GM21717 (cell line): ENCODE measurements around the gene NFATC4.
A peak's percentile ranks its signal among the peaks of the same experiment; 100 is the strongest.
"Not testable (repeated sequence)": the region's sequence is repeated elsewhere in the genome, so short reads cannot be mapped to it uniquely, and the experiment has no call there.

ENCODE experiments used
- ATAC-seq: cut with Tn5 transposase; IDR thresholded peaks from one replicate; pipeline ENCODE4 v1.9.1; 2021; ENCODE audit warnings: mild to moderate bottlenecking, moderate library complexity; ENCODE audit not compliant: unreplicated experiment

NFATC4 gene

DNA sequence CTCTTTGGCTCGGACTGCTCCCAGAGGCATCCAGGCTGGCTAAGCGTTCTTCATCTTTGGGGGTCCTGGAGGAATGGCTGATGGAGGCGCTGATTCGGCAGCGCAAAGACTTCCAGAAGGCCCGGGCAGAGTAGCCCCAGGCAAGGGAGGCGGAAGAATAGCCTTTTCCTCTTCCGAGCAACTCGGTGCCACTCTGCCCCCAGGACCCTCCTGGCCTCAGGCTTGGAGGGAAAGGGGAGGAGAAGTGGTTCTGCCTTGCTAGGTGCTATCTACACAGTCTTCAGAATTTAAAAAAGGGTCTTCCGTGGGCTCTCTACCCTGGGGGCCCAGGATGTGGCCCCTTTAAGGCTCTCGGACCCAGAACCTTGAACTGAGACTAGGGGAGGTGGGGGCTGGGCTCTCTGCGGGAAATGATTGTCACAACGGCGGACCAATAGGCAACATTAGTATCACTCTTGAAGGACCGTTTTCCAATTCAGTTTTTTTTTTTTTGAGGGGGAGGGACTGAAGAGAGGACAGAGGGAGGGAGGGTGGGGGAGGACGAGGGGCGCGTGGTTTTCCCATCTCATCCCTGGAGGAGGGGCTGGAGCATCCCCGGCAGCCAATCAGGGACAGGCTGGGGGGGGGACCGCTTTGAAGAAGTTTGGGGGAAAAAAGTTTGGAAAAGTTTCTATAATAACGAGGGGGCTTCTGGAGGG, at the start of gene NFATC4:
Gene NFATC4 (plus strand): TSS at position 671 of the 698 bp plus-strand sequence. CDS start 157 bp downstream, outside the sequence.
- ATAC-seq, result no peak

DNA sequence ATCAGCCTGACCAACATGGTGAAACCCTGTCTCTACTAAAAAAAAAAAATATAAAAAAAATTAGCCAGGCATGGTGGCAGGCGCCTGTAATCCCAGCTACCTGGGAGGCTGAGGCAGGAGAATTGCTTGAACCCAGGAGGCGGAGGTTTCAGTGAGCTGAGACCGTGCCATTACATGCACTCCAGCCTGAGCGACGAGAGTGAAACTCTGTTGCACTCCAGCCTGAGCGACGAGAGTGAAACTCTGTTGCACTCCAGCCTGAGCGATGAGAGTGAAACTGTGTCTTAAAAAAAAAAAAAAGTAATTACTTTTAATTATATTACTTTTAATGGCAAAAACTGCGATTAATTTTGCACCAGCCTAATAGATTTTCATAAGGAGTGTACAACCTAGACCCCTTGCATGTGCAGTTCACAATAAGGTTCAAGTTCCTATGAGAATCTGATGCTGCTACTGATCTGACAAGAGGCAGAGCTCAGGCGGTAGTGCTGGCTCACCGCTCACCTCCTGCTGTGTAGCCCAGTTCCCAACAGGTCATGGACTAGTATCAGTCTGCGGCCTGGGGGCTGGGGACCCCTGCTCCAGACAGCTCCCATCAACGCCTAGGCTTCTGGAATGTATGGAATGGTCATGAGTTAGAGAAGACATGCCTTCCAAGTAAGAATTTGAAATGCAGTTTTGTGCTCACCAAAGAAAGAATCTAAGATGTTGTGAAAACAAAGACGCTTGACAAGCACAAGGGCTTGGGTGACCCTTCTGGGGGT, 46.6 kb upstream of the NFATC4 start:
- ATAC-seq, result no peak

DNA sequence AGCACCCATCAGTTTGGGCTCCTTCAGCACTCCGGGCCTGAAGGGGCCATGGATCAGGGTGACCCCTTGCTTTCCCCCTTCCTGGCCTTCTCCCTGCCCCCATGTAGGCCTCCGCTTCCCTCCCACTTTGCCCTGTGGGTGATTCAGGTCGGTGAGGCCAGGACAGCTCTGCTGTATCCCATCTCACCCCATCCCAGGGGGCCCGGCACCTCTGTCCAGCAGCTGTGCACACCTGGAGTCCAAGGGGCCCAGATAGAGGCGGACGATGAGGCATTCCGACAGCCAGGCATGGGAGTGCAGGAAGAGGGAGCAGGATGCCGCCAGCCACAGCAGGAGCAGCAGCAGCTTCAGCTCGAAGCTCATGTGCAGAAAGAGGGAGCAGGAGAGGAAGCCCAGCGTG, 45.3 kb upstream of the NFATC4 start:
- ATAC-seq, result no peak

DNA sequence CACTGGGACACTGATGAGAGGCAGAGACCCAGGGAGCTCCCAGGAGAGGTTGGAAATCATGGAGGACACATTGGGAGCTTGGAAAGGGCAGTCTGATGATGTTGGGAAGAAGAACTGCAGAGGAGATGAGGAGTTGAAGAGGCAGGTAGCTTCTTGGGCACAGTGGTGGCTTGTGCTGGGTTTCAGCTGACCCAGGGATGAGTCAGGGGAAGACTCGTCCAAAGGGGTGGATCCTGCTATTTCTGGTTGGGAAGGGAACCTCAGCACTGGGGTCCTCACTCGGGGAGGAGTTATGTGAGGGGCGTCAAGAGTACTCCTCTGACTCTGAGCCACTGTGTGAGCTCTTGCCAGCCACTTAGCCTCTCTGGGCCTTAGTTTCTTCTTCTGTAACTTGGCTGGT, 44.6 kb upstream of the NFATC4 start:
- ATAC-seq, result no peak

DNA sequence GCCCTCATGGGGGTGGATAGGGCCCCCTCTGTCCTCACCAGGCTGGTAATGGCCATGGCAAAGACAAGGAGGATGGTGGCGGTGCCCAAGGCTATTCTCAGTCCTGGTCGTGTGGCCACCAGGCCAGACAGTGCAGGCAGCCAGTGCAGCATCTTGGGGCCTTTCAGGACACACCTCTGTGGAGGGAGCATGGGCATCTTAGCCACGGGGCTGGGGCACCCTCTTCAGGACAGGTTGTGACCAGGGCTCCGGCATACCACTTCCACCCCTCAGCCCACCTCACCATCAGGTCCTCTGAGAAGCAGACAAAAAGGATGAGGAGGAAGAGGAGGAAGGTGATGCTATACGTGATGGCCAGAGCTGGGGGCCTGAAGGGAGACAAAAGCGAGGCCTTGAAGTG, 44.0 kb upstream of the NFATC4 start:
- ATAC-seq, result no peak

DNA sequence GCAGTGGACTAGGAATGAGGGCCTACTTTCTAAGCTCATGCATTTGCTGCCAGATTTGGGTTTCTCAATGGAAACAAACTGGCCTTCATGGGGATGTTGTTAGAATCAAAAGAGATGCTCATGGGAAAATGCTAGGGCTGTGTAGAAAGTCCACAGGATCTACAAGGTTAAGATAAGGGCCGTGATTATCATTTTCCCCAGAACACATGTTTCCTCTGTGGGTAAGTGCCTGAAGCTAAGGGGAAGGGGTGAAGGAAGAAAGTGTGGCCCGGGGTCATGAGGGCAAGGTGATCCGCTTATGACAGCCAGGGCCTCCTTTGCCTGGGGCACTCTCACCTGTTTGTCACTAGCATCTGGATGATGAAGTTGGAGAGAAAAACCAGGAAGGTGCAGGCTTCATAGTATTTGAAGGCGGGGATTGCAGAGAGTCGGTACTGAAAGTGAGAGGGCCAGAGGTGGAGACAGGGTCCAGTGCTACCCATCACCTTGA, 42.9 kb upstream of the NFATC4 start:
- no peak for ATAC-seq

DNA sequence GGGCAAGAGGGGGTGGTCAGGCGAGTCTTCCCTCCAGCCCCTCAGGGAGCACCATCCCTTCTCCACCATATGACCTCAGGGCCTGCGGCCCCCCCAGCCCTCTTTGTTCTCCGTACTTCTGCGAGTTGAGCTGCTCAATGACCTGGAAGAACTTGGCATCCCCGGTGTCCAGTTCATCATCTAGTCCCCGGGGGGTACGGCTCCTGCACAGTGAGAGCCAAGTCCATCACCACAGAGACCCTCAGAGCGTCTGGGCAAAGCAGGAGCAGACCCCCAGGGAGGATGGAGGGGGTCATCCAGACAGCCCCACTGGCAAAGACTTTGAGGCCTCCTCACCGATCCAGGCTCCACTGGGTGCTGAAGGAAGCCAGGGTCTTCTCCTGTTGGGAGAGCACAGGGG, 42.0 kb upstream of the NFATC4 start:
- no peak for ATAC-seq

DNA sequence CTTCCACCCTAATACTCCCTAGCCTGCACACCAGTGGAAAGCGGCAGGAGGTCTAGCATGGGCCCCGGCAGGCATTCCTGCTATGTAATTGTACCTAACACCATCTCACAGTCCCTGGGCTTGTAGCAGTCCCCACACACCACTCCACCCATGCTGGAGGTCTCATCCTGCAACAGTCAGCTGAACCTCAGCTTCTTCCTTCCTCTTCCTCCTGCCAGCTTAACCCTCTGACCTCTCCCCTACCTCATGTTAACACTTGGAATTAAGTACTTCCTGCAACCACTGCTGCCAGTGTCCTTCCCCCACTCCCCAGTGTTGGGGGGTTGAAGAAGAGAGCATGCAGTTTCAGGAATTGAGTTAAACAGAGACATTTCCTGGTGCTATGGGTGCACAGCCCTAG, 40.7 kb upstream of the NFATC4 start:
- no peak for ATAC-seq

DNA sequence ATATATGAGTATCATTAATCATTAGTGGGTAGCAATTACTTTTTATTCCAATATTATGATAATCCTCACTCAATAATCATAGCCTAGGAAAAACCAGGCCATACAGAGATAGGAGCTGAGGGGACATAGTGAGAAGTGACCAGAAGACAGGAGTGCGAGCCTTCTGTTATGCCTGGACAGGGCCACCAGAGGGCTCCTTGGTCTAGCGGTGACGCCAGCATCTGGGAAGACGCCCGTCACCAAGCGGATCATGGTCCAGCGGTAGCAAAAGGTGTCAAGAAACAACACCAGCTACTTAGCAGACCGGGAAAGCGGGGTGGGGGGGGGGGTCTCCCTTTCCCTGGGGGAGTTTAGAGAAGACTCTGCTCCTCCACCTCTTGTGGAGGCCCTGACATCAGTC, 40.1 kb upstream of the NFATC4 start:
- not testable (repeated sequence) for ATAC-seq

DNA sequence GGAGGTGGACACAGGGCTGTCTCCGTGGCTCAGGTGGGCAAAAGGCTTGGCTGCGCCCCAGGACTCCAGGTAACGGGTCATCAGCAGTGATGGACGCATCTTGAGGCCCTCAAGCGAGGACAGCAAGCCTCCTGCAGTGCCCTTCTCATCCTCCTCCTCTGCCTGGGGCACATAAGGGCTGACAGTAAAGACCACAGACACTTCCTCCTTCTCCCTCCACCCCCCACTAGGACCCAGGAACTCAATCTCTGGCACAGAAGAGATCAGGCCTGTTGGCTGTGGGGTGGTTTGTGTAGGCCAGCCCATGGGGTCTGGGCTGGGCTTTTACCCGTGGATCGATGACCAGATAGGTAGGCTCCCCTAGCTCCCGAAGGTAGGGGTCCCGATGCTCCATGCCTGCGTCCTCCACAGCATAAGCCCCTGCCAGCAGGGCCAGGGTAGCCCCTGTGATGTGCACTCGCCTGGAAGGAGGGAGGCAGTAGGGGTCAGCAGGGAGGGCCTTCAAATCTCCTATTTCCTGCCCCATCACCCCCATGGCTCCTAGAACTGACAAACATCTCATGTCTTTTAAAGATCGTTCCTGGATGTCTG, 38.8 kb upstream of the NFATC4 start:
- no peak for ATAC-seq

DNA sequence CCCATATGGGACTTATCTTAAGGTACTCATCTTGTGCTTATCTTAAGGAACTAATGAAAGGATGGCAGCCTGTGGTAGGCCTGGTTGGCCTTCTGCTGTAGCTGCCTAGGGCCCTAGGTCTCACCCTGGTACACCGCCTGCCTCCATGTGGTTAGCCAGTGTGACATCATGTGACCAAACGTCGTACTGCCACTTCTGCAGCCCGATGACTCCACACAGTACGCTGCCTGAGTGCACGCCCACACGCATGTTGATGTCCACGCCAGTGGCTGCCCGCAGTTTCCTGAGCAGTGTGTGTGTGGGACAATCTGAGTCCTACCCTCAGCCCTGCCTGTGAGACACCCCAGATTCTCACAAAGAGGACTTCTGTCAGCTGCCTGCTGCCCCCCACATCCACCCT, 38.2 kb upstream of the NFATC4 start:
- no peak for ATAC-seq

DNA sequence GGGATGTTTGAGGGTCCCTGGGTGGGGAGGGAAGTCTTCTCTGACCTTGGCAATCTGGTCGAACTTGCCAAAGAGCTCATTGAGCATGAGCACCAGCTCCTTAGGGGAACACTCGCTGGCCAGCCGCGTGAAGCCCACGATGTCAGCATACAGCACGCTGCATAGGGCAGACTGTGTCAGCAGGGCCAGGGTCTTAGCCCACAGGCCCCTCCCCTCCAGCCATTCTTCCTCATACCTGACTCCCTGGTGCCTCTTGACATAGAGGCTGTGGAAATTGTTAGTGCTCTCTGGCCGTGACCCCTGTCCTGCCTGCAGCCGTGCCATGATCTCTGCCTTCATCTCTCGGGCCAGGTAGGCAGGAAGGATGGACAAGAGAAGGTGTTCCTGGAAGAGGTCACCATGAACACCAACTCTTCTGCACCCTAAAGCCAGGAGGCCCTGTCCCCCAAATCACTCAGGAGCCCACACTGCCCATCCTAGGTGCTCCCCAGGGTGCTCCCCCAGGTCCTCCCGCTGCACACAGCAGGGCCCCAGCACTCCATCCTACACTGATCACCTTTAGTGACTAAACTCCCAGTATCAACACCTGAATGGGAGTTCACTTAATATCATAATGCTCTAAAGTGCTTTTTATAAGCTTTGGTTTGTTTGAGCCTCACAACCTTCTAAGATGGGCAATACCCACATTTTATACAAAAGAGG, 36.9 kb upstream of the NFATC4 start:
- no peak for ATAC-seq

DNA sequence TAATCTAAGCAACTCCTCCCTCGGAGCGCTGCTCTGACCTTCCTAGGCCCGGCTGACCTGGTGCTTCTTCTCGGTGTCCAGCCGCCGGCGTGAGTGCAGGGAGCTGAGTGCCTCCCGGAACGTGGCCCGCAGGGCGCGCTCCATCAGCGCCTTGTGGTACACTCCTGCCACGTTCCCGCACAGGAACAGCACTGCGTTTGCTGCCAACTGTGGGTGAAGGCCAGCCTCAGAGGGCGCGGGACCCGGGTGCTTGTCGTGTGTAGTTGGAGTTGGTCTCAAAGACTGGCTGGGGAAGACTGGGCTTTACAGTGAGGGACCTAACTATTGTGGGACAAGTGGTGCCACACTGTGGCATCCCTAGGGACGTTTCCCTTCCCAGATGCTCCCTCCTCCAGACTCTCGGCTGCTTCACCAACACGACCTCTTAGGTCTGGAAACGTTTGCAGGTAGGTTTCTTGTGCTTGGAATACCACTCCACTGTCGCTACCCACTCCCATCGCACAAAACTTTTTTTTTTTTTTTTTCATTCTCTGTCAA, 36.2 kb upstream of the NFATC4 start:
- ATAC-seq, result peak; percentile 3

DNA sequence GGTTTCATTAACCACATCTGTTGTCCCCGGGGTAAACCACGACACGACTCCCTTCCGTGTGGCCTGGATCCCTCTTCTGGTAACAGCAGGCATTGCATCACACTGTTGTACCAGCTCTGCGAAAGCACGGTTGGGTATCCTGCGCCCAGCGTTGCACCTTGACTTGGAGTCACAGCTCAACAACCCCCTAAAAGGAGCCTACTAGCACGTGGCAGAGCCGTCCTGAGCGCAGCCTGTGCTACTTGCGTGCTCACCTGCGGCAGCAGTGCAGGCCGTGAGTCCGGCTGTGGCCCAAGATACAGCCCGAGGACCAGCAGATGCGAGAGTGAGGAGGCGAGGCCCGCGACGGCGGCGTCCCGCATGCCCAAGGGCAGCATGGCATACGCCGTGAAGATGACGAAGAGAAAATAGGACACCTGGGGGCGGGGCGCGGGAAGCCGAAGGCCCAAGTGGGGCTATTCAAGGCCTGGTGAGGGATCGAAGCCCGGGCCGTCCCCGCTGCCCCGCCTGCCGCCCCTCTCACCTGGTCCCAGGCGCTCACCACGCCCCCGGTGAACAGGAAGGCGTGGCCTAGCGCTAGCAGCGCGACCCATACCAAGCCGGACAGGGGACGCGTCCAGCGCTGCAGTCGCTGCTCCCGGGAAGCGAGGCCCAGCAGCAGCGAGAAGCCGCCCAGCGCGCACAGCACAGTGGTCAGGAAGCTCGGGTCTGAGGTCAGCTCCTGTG, 35.6 kb upstream of the NFATC4 start:
- ATAC-seq, result peak; percentile 88

DNA sequence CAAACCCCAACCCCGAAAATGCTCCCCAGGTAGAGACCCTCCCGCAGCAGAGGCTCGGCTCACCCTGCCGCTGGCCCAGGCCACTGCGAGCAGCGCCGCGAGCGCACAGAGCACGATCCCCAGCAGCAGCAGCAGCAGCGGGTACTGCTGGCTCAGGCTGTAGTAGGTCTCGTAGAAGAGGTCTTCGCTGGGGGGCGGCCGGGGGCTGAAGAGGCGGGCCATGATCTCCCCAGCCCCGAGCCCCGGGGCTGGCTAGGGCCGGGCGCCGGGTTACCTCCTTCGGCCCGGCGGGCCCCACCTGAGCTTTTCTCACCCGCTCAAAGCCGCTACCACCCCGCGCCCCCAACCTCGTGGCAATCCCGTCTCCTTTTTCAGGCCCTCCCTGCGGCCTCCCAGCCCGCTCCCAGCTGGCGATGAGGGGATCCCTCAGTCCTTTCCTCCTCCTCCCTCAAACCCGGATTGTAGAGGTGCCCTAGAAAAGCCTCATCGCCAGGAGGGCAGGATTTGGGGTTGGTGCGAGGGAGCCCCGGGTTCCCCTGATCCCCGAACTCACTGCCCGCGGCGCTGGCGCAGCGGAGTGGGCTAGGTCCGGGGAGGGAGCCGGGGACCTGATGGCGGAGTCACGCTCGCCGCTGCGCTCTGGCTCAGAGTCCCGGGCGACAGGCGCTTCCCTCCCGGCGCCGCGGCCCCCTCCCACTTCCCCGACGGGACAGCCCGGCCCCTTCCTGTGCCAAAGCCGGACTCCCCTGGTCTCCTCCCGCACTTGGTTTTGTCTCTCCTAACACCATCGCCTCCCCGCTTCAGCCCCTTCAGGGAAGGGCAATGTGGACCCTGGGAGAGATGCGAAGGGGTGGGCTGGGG, 33.3 kb upstream of the NFATC4 start, which contains the start of gene ADCY4:
Gene ADCY4 (minus strand): TSS at position 641 of the 861 bp plus-strand sequence. CDS start 419 bp downstream, at position 222.
- ATAC-seq, result no peak

DNA sequence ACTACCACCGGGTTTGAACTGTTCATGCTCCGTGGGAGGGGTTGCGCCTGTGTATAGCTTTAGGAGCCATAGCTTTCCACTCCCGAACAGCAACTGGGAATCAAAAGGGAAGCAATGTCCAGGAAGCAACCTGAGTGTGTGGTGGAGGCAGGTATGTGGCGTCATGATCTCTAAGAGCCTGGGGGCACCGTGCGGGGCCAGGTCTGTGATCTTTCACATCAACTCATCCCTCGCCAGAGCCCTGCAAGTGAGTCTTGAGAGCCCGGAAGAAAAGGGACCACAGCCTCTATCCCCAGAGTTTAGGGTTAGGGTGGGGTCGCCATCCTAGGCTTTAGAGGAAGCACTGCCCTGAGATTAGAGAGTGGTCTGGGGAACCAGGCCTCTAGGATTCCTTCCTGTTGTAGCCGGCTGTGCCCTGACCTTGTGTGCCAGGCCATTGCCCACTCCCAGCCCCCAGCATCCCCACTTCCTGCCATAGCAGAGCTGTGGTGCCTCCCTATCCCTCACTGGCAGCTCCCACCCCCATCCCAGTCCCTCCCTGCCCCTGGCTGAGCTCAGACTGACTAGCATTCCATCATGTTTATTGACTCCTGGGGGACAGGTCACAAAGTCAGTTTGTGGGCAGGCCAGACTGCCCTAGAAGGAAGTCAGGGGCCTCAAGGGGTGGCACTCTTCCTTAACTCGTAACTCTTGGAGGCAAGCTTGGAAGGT, 32.4 kb upstream of the NFATC4 start:
- ATAC-seq, result no peak

DNA sequence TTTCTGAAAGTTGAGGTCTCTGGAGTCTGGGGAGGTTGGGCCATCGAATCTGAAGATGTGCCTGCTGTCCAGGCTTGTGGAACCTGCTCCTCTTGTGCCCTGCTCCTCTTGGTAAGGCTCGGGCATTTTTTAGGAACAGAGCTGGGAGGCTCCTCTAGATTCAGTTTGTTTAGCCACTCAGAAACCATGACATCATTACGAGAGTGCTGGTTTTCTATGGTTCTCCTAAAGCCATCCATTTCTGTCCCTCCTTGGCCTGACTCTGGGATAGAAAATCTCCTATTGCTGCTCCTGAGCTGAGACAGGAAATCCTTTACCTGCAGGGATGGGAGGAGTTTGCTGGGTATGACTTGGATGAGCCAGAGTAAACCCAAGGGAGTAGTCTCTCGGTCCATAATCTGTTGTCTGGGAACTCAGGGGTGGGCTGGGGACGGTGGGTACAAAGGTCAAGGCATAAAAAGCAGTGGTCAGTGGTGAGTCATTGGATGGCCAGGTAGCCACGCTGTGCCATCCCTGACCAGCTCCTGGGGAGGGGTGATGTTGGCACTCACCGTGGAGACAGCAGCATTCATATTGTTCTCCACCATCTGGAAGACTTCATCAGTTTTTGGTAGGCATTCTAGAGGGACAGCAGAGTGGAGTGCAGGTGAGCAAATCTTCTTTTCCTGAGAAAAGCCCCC, 30.7 kb upstream of the NFATC4 start:
- no peak for ATAC-seq

DNA sequence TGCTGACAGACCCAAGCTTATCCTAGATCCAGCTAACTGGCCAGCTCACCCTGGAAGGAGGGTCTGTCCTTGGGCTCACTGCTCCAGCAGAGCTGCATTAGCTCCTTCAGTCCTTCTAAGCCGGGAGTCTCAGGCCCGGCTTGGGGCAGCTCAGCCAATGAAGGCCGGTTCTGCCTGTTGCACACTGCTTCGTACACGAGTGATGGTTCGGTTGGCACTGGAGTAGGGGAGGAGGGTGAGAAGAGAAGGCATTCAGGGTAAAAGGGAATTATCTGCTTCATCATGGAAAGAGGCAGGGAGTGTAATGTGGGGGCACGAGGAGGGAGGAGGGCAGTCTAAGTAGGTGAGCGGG, 30.2 kb upstream of the NFATC4 start:
- no peak for ATAC-seq
